Measurements from ENCODE around the gene SPTBN4. TPM values are rescaled to one million over a fixed set of nuclear protein-coding genes. Genes with fewer than 3 reads are reported as not detected.
"Not testable (repeated sequence)": the region's sequence is repeated elsewhere in the genome, so short reads cannot be mapped to it uniquely, and the experiment has no call there.

Gene SPTBN4
- total RNA-seq, 2 donors from 2014 or later, result 1.8 to 6.3 TPM

DNA sequence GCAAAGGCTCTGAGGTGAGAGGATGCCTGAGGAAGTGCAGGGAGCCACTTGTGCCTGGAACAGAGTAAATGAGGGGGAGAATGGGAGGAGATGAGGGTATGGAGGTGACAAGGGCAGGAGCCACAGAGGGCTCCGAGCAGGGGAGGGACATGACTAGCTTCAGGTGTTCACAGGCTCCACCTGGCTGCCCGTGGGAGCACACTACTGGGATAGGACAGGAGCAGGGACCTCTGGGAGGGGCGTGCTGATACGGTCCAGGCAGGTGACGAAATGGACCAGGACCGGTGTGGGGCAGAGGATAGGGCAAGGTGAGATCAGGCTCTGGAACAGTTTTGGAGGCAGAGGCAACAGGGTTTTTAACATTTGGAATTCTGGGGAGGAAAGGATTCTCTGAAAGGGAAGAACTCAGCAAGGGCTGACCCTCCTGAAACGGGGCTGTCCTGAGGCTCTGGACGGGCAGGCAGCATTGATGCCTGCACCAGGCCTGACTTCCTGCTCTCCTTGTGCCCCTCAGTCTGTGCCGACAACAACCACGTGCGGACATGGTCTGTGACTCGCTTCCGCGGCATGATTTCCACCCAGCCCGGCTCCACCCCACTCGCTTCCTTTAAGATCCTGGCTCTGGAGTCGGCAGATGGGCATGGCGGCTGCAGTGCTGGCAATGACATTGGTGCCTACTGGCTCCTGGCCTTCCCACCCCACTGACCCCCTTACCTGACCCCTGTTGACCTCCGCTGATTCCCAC, 121.5 kb downstream of the SPTBN4 start:
- no peak overlapping the region for H3K4me3 ChIP-seq
- no peaks in the 10 kb centered on the region for H3K9me3 ChIP-seq
- WGBS, 2 donors, result 89 to 91% methylated on average over 16 to 17 of the region's 19 CpGs
- H3K36me3 ChIP-seq (replicated peaks in 1 of 2; ENCODE audit: insufficient read depth in 1 of 2, low read depth in 2 of 2), result no peaks in the 10 kb centered on the region
- H3K27me3 ChIP-seq, result no peaks in the 10 kb centered on the region
- DNase-seq, result peak in 1 of 4 donors; percentile 10
- no peak overlapping the region for H3K27ac ChIP-seq
- no peak for ATAC-seq
- H3K4me1 ChIP-seq, result no peaks in the 10 kb centered on the region
- intact Hi-C loops (cut with DNase I), result no loop called here
- TF ChIP-seq POLR2A (IDR thresholded peaks at IDR 0.05), result no peak
- TF ChIP-seq CTCF (IDR thresholded peaks at IDR 0.05), result no peak

DNA sequence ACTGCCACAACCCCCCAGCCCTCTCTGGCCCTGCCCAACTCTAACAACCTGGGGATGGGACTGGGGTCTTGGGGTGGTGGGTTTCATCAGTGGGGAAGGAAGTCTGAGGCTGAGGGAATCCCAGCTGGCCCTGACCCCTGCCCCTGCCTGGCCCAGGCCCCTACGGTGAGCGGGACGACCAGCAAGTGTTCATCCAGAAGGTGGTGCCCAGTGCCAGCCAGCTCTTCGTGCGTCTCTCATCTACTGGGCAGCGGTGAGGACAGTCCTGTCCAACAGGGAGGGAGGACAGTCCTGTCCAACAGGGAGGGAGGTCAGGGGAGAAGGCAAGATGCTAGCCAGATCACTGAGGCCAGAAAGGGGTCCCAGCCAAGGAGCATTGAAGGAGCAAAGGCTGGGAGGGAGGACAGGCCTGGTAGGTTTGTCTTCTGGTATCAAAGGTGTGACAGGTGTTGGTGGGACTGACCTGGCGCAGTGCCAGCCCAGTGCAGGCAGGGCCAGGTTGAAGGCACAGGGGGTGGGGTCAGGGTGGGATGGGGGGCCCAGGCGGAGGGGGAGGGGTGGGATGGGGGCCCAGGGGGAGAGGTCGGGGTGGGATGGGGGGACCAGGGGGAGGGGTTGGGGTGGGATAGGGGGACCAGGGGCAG, 122.2 kb downstream of the SPTBN4 start:
- Histone ChIP-seq H3K27ac (no peak overlapping the region), H3K27me3 (no peaks in the 10 kb centered on the region), H3K36me3 (replicated peaks in 1 of 2; ENCODE audit: insufficient read depth in 1 of 2, low read depth in 2 of 2) (no peaks in the 10 kb centered on the region), H3K4me3 (no peak overlapping the region), H3K9me3 (no peaks in the 10 kb centered on the region), H3K4me1 (no peaks in the 10 kb centered on the region)
- WGBS, 2 donors, result 59 to 79% methylated on average over 3 to 8 of the region's 9 CpGs
- TF ChIP-seq CTCF (IDR thresholded peaks at IDR 0.05) (no peak), POLR2A (IDR thresholded peaks at IDR 0.05) (no peak)
- intact Hi-C loops (cut with DNase I), result no loop called here
- DNase-seq (peak in 1 of 4 donors; percentile 13), ATAC-seq (no peak)

GRCh38 chr19:40589591-40590429, 123.0 kb downstream of the SPTBN4 start:
- DNase-seq (no peak), ATAC-seq (no peak)
- Histone ChIP-seq H3K4me3 (no peak overlapping the region), H3K36me3 (replicated peaks in 1 of 2; ENCODE audit: insufficient read depth in 1 of 2, low read depth in 2 of 2) (no peaks in the 10 kb centered on the region), H3K4me1 (no peaks in the 10 kb centered on the region), H3K9me3 (no peaks in the 10 kb centered on the region), H3K27me3 (no peaks in the 10 kb centered on the region), H3K27ac (no peak overlapping the region)
- 88 to 94% methylated on average over 12 to 26 of the region's 26 CpGs for WGBS, 2 donors
- no peak for TF ChIP-seq POLR2A (IDR thresholded peaks at IDR 0.05)
- TF ChIP-seq CTCF (IDR thresholded peaks at IDR 0.05), result no peak
- intact Hi-C loops (cut with DNase I), result no loop called here

DNA sequence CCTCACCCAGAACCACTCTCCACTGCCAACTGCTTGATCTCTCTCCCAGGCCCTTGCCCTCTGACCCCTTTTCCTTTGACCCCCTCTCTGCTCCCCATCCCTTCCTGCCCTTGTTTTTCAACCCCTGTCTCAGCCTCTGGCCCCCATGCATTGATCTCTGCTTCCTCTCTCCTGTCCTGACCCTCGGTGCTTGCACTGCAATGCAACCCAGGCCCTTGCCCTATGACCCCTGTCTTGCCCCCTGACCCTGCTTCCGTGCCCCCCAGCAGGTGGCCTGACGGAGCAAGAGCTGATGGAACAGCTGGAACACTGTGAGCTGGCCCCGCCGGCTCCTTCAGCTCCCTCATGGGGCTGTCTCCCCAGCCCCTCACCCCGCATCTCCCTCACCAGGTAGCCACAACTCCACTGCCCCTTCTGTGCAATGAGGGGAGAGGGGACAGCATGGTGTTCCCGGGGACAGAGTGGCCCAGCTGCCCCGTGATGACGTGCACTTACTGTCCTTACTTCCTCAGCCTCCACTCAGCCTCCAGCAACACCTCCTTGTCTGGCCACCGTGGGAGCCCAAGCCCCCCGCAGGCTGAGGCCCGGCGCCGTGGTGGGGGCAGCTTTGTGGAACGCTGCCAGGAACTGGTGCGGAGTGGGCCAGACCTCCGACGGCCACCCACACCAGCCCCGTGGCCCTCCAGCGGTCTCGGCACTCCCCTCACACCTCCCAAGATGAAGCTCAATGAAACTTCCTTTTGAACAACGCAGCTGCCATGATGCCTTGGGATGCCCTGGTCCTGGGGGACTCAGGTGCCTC, 123.9 kb downstream of the SPTBN4 start:
- Histone ChIP-seq H3K36me3 (replicated peaks in 1 of 2; ENCODE audit: insufficient read depth in 1 of 2, low read depth in 2 of 2) (no peaks in the 10 kb centered on the region), H3K9me3 (no peaks in the 10 kb centered on the region), H3K27ac (no peak overlapping the region), H3K4me3 (no peak overlapping the region), H3K27me3 (no peaks in the 10 kb centered on the region), H3K4me1 (no peaks in the 10 kb centered on the region)
- WGBS, 2 donors, result 84 to 89% methylated on average over 9 to 16 of the region's 22 CpGs
- no peak for DNase-seq
- intact Hi-C loops (cut with DNase I), result no loop called here
- no peak for ATAC-seq
- TF ChIP-seq CTCF (IDR thresholded peaks at IDR 0.05), result no peak
- TF ChIP-seq POLR2A (IDR thresholded peaks at IDR 0.05), result no peak

DNA sequence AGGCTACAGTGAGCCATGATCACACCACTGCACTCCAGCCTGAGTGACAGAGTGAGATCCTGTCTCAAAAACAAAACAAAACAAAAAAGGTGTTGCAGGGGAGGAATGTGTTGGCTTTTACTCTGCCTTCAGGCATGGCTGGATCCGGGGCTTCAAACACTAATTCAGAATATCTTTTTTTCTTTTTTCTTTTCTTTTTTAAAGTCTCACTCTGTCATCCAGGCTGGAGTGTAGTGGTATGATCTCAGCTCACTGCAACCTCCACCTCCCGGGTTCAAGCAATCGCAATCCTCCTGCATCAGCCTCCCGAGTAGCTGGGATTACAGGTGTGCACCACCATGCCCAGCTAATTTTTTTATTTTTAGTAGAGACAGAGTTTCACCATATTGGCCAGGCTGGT, 124.9 kb downstream of the SPTBN4 start:
- H3K4me1 ChIP-seq; H3K9me3 ChIP-seq; H3K36me3 ChIP-seq (replicated peaks in 1 of 2; ENCODE audit: insufficient read depth in 1 of 2, low read depth in 2 of 2); H3K27me3 ChIP-seq; H3K4me3 ChIP-seq; H3K27ac ChIP-seq; intact Hi-C loops (cut with DNase I); ATAC-seq; DNase-seq: not testable (repeated sequence)
- WGBS, 2 donors, result 89 to 92% methylated on average over 4 of the region's 4 CpGs

Measured in body of pancreas (tissue), 4 donors.